Raji (cell line): ENCODE measurements around the gene CEACAM16.

Experiments used
- POLR2A ChIP-seq: IDR thresholded peaks from 2 replicates; pipeline ENCODE4 v1.6.1; 2011; ENCODE audit warnings: low read depth, low read length, control low read depth; ENCODE audit not compliant: insufficient read depth

CEACAM16 gene

GRCh38 chr19:44729516-44730033 is 30.6 kb downstream of the CEACAM16 start:
- no peak for TF ChIP-seq POLR2A

GRCh38 chr19:44731081-44731480 is 32.1 kb downstream of the CEACAM16 start:
- no peak for TF ChIP-seq POLR2A

- TF ChIP-seq POLR2A, result no peak
Observed at GRCh38 chr19:44731622-44732021, 32.7 kb downstream of the CEACAM16 start.

GRCh38 chr19:44732235-44733014 is 33.5 kb downstream of the CEACAM16 start:
- TF ChIP-seq POLR2A, result no peak

- TF ChIP-seq POLR2A, result no peak
Observed at GRCh38 chr19:44734357-44734756, 35.4 kb downstream of the CEACAM16 start.

GRCh38 chr19:44735011-44735410 is 36.1 kb downstream of the CEACAM16 start:
- TF ChIP-seq POLR2A, result no peak

GRCh38 chr19:44737238-44738071 is 38.5 kb downstream of the CEACAM16 start:
- TF ChIP-seq POLR2A, result no peak

- TF ChIP-seq POLR2A, result no peak
Observed at GRCh38 chr19:44738136-44738535, 39.2 kb downstream of the CEACAM16 start.

GRCh38 chr19:44738603-44739558 is 39.9 kb downstream of the CEACAM16 start:
- no peak for TF ChIP-seq POLR2A

GRCh38 chr19:44740351-44740824 is 41.4 kb downstream of the CEACAM16 start:
- no peak for TF ChIP-seq POLR2A

- no peak for TF ChIP-seq POLR2A
Observed at GRCh38 chr19:44741258-44741731, 42.3 kb downstream of the CEACAM16 start.

- TF ChIP-seq POLR2A, result no peak
Observed at GRCh38 chr19:44741841-44742329, 42.9 kb downstream of the CEACAM16 start.

- TF ChIP-seq POLR2A, result no peak
Observed at GRCh38 chr19:44742330-44743061, 43.5 kb downstream of the CEACAM16 start.
